COR-L47 (cell line): ENCODE data around the gene PRPF19.
"Not testable (repeated sequence)": the region's sequence is repeated elsewhere in the genome, so short reads cannot be mapped to it uniquely, and the experiment has no call there.

Experiments
- DNase-seq: peaks from one replicate; lab custom pipeline; 2025; lab: John Stamatoyannopoulos, UW

The PRPF19 gene

GRCh38 chr11:60923326-60923725 is 16.9 kb upstream of the PRPF19 start:
- no peak for DNase-seq

GRCh38 chr11:60922906-60923305 is 16.5 kb upstream of the PRPF19 start:
- no peak for DNase-seq

GRCh38 chr11:60921777-60922335 is 15.5 kb upstream of the PRPF19 start:
- DNase-seq, result no peak

GRCh38 chr11:60921259-60921658 is 14.9 kb upstream of the PRPF19 start:
- DNase-seq, result no peak

- DNase-seq, result no peak
Measured at GRCh38 chr11:60919956-60920355, 13.6 kb upstream of the PRPF19 start.

- no peak for DNase-seq
Measured at GRCh38 chr11:60919320-60919719, 12.9 kb upstream of the PRPF19 start.

- no peak for DNase-seq
Measured at GRCh38 chr11:60918939-60919265, 12.5 kb upstream of the PRPF19 start.

GRCh38 chr11:60918251-60918938 is 12.0 kb upstream of the PRPF19 start:
- no peak for DNase-seq

GRCh38 chr11:60917267-60917666 is 10.9 kb upstream of the PRPF19 start:
- no peak for DNase-seq

GRCh38 chr11:60916669-60917206 is 10.4 kb upstream of the PRPF19 start:
- no peak for DNase-seq

- peak; percentile 27 for DNase-seq
Measured at GRCh38 chr11:60915248-60915914, 9.0 kb upstream of the PRPF19 start.

GRCh38 chr11:60914633-60915247 is 8.4 kb upstream of the PRPF19 start:
- DNase-seq, result no peak

GRCh38 chr11:60913793-60914632 is 7.6 kb upstream of the PRPF19 start, which contains the start of gene TMEM109:
TSS of gene TMEM109 (plus strand) at chr11:60914158. CDS start at chr11:60919694, 5,536 bp downstream.
- peak; percentile 90 for DNase-seq

- no peak for DNase-seq
Measured at GRCh38 chr11:60912851-60913528, 6.6 kb upstream of the PRPF19 start.

GRCh38 chr11:60912223-60912850 is 6.0 kb upstream of the PRPF19 start:
- no peak for DNase-seq

GRCh38 chr11:60910711-60911380 is 4.5 kb upstream of the PRPF19 start:
- no peak for DNase-seq

GRCh38 chr11:60910281-60910687 is 3.9 kb upstream of the PRPF19 start:
- no peak for DNase-seq

- not testable (repeated sequence) for DNase-seq
Measured at GRCh38 chr11:60909680-60910280, 3.4 kb upstream of the PRPF19 start.

GRCh38 chr11:60908803-60909202 is 2.4 kb upstream of the PRPF19 start:
- no peak for DNase-seq
